ENCODE results near the gene CMSS1. TPM values are rescaled to one million over a fixed set of nuclear protein-coding genes. Genes with fewer than 3 reads are reported as not detected.

The CMSS1 gene
- total RNA-seq, 1 donor from 2014 or later: 56.3 TPM

DNA sequence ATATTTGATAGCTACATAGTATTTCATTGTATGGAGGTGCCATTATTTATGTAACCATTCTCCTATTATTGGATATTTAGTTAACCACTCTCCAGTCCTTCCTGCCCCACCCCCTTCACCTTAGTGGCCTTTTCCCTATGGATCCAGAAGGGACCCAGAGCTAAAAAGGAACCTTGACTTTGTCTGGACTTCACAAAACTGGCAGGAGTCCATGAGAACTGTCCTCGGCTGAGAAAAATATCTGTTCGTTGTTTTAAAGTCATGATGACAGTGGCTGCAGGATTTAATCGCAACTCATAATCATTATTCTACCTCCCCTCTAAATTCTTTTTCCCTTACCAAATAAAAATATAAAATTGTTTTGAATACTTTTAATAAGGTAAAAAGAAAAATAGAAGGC, 129.7 kb downstream of the CMSS1 start:
- H3K27me3 Mint-ChIP-seq (ENCODE audit: insufficient read depth, low read depth): peaks cover 3% of the 10 kb centered on the region
- peaks cover 5% of the 10 kb centered on the region for H3F3A ChIP-seq (ENCODE audit: low read depth)
- TF ChIP-seq, protein P1, sequence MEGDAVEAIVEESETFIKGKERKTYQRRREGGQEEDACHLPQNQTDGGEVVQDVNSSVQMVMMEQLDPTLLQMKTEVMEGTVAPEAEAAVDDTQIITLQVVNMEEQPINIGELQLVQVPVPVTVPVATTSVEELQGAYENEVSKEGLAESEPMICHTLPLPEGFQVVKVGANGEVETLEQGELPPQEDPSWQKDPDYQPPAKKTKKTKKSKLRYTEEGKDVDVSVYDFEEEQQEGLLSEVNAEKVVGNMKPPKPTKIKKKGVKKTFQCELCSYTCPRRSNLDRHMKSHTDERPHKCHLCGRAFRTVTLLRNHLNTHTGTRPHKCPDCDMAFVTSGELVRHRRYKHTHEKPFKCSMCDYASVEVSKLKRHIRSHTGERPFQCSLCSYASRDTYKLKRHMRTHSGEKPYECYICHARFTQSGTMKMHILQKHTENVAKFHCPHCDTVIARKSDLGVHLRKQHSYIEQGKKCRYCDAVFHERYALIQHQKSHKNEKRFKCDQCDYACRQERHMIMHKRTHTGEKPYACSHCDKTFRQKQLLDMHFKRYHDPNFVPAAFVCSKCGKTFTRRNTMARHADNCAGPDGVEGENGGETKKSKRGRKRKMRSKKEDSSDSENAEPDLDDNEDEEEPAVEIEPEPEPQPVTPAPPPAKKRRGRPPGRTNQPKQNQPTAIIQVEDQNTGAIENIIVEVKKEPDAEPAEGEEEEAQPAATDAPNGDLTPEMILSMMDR (IDR thresholded peaks at IDR 0.05): no peak
- no peak for TF ChIP-seq EZH2 (IDR thresholded peaks at IDR 0.05)
- no peak for TF ChIP-seq EZH2phosphoT487 (IDR thresholded peaks at IDR 0.05)
- no peak overlapping the region for H3K4me3 Mint-ChIP-seq
- no peak overlapping the region for H2AFZ ChIP-seq (replicated peaks)
- no peak overlapping the region for H3K27ac ChIP-seq
- no peak for DNase-seq (ENCODE audit: low spot score)
- no peak overlapping the region for H3K27ac Mint-ChIP-seq
- no peaks in the 10 kb centered on the region for H4K20me1 ChIP-seq (ENCODE audit: low read depth)
- no peak overlapping the region for H3K9ac ChIP-seq
- H3K4me2 ChIP-seq: no peak overlapping the region
- H3K4me3 ChIP-seq: no peak overlapping the region
- peaks cover 5% of the 10 kb centered on the region for H3K79me2 ChIP-seq (ENCODE audit: low read depth)
- no peaks in the 10 kb centered on the region for H3K36me3 ChIP-seq
- no peaks in the 10 kb centered on the region for H3K27me3 ChIP-seq
- H3K4me1 Mint-ChIP-seq: peaks cover 19% of the 10 kb centered on the region
- no peaks in the 10 kb centered on the region for H3K9me3 Mint-ChIP-seq
- H3K4me1 ChIP-seq: peaks cover 18% of the 10 kb centered on the region
- no peaks in the 10 kb centered on the region for H3K36me3 Mint-ChIP-seq
- H3K9me3 ChIP-seq (ENCODE audit: low read depth): no peaks in the 10 kb centered on the region

DNA sequence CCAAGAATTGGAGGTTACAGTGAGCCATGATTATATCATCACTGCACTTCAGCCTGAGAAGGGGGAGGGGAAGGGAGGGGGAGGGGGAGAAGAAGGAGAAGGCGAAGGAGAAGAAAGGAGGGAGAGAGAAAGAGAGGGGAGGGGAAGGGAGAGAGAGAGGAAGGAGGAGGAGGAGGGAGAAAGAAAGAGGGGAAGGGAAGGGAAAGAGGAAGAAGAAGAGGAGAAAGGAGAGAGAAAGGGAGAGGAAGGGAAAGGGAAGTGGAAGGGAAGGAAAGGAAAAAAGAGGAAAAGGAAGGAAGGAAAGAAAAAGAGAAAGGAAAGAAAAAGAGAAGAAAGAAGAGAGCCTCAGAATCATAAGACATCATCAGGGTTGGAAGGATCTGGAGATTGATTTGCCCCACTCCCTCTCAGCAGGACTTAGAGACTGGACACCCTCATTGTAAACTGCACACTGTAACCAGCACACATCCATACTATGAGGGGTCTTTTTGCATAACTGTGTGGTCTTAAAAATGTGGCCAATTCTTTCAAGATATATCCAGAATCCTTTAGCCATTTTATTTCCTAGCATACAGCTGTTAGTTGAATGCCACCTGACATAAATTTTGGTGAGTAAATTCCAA, 130.9 kb downstream of the CMSS1 start:
- Histone ChIP-seq H3K79me2 (ENCODE audit: low read depth) (peaks cover 5% of the 10 kb centered on the region), H3K27me3 (no peaks in the 10 kb centered on the region), H3K4me1 (peaks cover 18% of the 10 kb centered on the region), H3K4me3 (no peak overlapping the region), H3K9ac (no peak overlapping the region), H3F3A (ENCODE audit: low read depth) (peaks cover 5% of the 10 kb centered on the region), H2AFZ (replicated peaks) (no peak overlapping the region), H3K9me3 (ENCODE audit: low read depth) (no peaks in the 10 kb centered on the region), H3K4me2 (no peak overlapping the region), H4K20me1 (ENCODE audit: low read depth) (no peaks in the 10 kb centered on the region), H3K36me3 (no peaks in the 10 kb centered on the region), H3K27ac (no peak overlapping the region)
- Mint-ChIP-seq H3K4me1 (peaks cover 20% of the 10 kb centered on the region), H3K27me3 (ENCODE audit: insufficient read depth, low read depth) (peaks cover 3% of the 10 kb centered on the region), H3K9me3 (no peaks in the 10 kb centered on the region), H3K36me3 (no peaks in the 10 kb centered on the region), H3K27ac (no peak overlapping the region), H3K4me3 (no peak overlapping the region)
- TF ChIP-seq, protein P1 (IDR thresholded peaks at IDR 0.05): no peak
- TF ChIP-seq EZH2phosphoT487 (IDR thresholded peaks at IDR 0.05) (no peak), EZH2 (IDR thresholded peaks at IDR 0.05) (no peak)
- no peak for DNase-seq (ENCODE audit: low spot score)

DNA sequence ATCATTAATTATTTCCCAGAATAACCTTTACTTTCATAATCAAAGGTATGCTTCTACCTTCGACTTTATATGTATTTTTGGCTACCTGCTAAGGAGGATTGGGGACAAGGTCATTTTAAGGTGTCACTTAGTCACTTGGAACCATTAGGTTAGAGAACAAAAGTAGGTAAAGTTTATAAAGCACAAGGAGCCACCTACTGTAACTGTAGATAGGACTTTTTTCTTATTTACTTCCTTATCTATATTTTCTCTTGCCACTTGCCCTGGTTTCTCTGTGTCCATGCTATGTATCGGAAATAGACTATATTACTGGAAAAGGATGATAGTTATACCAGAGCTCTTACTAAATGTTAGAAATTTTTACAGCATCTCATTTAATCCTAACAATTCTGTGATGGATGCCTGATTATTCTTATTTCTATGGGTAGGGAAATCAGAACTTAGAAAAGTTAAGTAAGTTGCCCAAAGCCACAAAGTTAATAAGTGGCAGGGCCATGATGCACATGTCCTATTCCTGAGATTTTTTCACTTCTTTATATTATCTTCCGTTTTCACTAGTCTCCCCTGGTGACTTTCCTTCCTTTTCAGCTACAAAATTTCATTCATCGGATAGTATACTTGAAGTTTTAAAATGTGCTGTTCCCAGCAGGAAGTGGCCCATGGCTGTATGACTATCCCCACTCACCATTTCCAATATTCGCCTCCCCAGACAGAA, 132.5 kb downstream of the CMSS1 start:
- Mint-ChIP-seq H3K27me3 (ENCODE audit: insufficient read depth, low read depth) (peaks cover 2% of the 10 kb centered on the region), H3K4me1 (peaks cover 16% of the 10 kb centered on the region), H3K9me3 (no peaks in the 10 kb centered on the region), H3K27ac (no peak overlapping the region), H3K4me3 (no peak overlapping the region), H3K36me3 (no peaks in the 10 kb centered on the region)
- no peaks in the 10 kb centered on the region for H3K36me3 ChIP-seq
- no peaks in the 10 kb centered on the region for H4K20me1 ChIP-seq (ENCODE audit: low read depth)
- no peaks in the 10 kb centered on the region for H3F3A ChIP-seq (ENCODE audit: low read depth)
- TF ChIP-seq, protein P1 (IDR thresholded peaks at IDR 0.05): no peak
- peaks cover 7% of the 10 kb centered on the region for H3K4me1 ChIP-seq
- no peak overlapping the region for H2AFZ ChIP-seq (replicated peaks)
- no peak for DNase-seq (ENCODE audit: low spot score)
- no peaks in the 10 kb centered on the region for H3K9me3 ChIP-seq (ENCODE audit: low read depth)
- H3K27ac ChIP-seq: no peak overlapping the region
- no peak overlapping the region for H3K9ac ChIP-seq
- H3K27me3 ChIP-seq: no peaks in the 10 kb centered on the region
- peaks cover 5% of the 10 kb centered on the region for H3K79me2 ChIP-seq (ENCODE audit: low read depth)
- no peak overlapping the region for H3K4me3 ChIP-seq
- H3K4me2 ChIP-seq: no peak overlapping the region

Measured in neural progenitor cell (in vitro differentiated cells).